ENCODE measurements around the gene CDC42BPB.
"Not testable (repeated sequence)": the region's sequence is repeated elsewhere in the genome, so short reads cannot be mapped to it uniquely, and the experiment has no call there.

DNA sequence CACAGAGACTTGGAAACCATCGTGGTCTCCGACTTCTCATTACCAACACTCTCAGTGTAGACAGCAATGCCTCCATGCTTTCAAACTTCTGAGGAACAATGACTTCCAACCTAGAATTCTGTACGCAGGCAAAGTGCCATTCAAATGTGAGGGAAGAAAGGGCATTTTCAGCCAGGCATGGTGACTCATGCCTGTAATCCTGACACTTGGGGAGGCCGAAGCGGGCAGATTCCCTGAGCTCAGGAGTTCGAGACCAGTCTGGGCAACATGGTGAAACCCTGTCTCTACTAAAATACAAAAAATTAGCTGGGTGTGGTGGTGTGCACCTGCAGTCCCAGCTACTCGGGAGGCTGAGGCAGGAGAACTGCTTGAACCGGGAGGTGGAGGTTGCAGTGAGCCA is 9.9 kb downstream of the CDC42BPB start:
- not testable (repeated sequence) for TF ChIP-seq EZH2 (optimal IDR thresholded peaks at IDR 0.05; ENCODE audit: low read depth, low read length)
- TF ChIP-seq, protein P1, sequence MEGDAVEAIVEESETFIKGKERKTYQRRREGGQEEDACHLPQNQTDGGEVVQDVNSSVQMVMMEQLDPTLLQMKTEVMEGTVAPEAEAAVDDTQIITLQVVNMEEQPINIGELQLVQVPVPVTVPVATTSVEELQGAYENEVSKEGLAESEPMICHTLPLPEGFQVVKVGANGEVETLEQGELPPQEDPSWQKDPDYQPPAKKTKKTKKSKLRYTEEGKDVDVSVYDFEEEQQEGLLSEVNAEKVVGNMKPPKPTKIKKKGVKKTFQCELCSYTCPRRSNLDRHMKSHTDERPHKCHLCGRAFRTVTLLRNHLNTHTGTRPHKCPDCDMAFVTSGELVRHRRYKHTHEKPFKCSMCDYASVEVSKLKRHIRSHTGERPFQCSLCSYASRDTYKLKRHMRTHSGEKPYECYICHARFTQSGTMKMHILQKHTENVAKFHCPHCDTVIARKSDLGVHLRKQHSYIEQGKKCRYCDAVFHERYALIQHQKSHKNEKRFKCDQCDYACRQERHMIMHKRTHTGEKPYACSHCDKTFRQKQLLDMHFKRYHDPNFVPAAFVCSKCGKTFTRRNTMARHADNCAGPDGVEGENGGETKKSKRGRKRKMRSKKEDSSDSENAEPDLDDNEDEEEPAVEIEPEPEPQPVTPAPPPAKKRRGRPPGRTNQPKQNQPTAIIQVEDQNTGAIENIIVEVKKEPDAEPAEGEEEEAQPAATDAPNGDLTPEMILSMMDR (IDR thresholded peaks at IDR 0.05; ENCODE audit: low read length), result not testable (repeated sequence)
